Mononuclear cell (primary cell): ENCODE results near the gene BICDL2. TPM values are rescaled to one million over a fixed set of nuclear protein-coding genes. Genes with fewer than 3 reads are reported as not detected.

Source experiments
- H3K27me3 ChIP-seq: 2 replicates; pipeline ENCODE4 v1.6.0; 2011; ENCODE audit warnings: low read length, control low read depth; ENCODE audit not compliant: insufficient read depth
- H3K4me1 ChIP-seq: 2 replicates; pipeline ENCODE4 v1.5.1; 2011; ENCODE audit warnings: mild to moderate bottlenecking, low read length, control low read depth; ENCODE audit not compliant: insufficient read depth
- H3K4me3 ChIP-seq: 2 replicates; pipeline ENCODE4 v1.5.1; 2011; ENCODE audit warnings: mild to moderate bottlenecking, low read length, moderate library complexity
- H3K9me3 ChIP-seq: 2 replicates; pipeline ENCODE4 v1.5.1; 2011; ENCODE audit warnings: low read depth, mild to moderate bottlenecking, control low read depth, low read length
- total RNA-seq: library from RNA; depleted of rRNA; stranded (reverse); fragments of >200 nt; gene quantifications from one replicate; pipeline ENCODE4 v1.2.3, GENCODE V29; 2012

BICDL2 gene
- total RNA-seq, 1 donor, result 0.10 TPM

GRCh38 chr16:3044708-3045107, 8.0 kb upstream of the BICDL2 start:
- H3K4me1 ChIP-seq, result peaks cover 61% of the 10 kb centered on the region
- peaks cover 21% of the 10 kb centered on the region for H3K27me3 ChIP-seq
- no peak overlapping the region for H3K4me3 ChIP-seq
- no peaks in the 10 kb centered on the region for H3K9me3 ChIP-seq

- no peak overlapping the region for H3K4me3 ChIP-seq
- no peaks in the 10 kb centered on the region for H3K9me3 ChIP-seq
- peaks cover 38% of the 10 kb centered on the region for H3K4me1 ChIP-seq
- H3K27me3 ChIP-seq, result peaks cover 36% of the 10 kb centered on the region
Observed at GRCh38 chr16:3042376-3042775, 5.6 kb upstream of the BICDL2 start.

DNA sequence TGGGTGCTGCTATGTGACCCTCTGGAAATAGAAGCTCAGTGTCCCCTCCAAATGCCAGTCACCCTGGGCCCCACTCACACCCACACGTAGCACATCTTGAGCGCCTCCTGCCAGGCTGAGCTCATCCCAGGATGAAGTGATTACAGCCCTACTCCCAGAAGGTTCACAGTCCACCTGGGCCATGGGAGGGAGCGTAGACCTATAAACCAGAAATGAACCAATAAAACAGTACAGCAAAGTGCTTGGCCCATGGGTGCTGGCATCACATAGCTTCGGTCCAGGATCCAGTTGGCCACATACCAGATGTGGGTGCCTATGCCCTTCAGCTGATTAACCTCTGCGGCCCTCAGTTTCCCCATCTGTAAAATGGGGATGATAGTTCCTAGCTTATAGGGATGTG, 2.2 kb upstream of the BICDL2 start:
- H3K4me3 ChIP-seq, result no peak overlapping the region
- H3K9me3 ChIP-seq, result no peaks in the 10 kb centered on the region
- peaks cover 49% of the 10 kb centered on the region for H3K27me3 ChIP-seq
- H3K4me1 ChIP-seq, result peaks cover 17% of the 10 kb centered on the region

DNA sequence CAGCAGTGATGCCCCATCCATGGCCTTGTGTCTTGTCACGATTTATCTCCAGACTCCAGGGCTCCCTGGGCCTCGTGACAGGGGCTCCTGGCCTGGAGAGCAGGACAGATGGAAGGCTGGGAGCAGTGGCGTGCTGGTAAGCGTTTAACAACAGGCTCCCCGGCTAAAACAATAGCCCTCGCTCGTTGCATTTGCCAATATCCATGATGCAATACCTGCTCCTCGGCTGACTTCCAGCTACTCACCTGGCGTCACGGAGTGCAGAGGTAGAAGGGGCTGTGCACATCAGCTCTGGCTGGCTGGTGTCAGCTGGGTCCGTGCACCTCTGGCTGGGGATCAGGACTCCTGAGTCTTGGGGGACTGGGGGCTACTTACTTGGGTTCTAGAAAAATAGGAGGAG, 1.5 kb upstream of the BICDL2 start:
- peaks cover 49% of the 10 kb centered on the region for H3K27me3 ChIP-seq
- H3K4me3 ChIP-seq, result no peak overlapping the region
- H3K9me3 ChIP-seq, result no peaks in the 10 kb centered on the region
- H3K4me1 ChIP-seq, result peaks cover 15% of the 10 kb centered on the region

GRCh38 chr16:3035972-3036725, 595 bp downstream of the BICDL2 start:
- H3K4me1 ChIP-seq, result peaks cover 10% of the 10 kb centered on the region
- no peak overlapping the region for H3K4me3 ChIP-seq
- H3K27me3 ChIP-seq, result peaks cover 64% of the 10 kb centered on the region
- no peaks in the 10 kb centered on the region for H3K9me3 ChIP-seq

- Histone ChIP-seq H3K9me3 (no peaks in the 10 kb centered on the region), H3K27me3 (peaks cover 72% of the 10 kb centered on the region), H3K4me3 (no peak overlapping the region), H3K4me1 (peaks cover 10% of the 10 kb centered on the region)
Observed at GRCh38 chr16:3035289-3035971, 1.3 kb downstream of the BICDL2 start.

GRCh38 chr16:3032624-3033023, 4.1 kb downstream of the BICDL2 start:
- peaks cover 34% of the 10 kb centered on the region for H3K4me1 ChIP-seq
- H3K27me3 ChIP-seq, result peaks cover 77% of the 10 kb centered on the region
- no peaks in the 10 kb centered on the region for H3K9me3 ChIP-seq
- H3K4me3 ChIP-seq, result no peak overlapping the region

DNA sequence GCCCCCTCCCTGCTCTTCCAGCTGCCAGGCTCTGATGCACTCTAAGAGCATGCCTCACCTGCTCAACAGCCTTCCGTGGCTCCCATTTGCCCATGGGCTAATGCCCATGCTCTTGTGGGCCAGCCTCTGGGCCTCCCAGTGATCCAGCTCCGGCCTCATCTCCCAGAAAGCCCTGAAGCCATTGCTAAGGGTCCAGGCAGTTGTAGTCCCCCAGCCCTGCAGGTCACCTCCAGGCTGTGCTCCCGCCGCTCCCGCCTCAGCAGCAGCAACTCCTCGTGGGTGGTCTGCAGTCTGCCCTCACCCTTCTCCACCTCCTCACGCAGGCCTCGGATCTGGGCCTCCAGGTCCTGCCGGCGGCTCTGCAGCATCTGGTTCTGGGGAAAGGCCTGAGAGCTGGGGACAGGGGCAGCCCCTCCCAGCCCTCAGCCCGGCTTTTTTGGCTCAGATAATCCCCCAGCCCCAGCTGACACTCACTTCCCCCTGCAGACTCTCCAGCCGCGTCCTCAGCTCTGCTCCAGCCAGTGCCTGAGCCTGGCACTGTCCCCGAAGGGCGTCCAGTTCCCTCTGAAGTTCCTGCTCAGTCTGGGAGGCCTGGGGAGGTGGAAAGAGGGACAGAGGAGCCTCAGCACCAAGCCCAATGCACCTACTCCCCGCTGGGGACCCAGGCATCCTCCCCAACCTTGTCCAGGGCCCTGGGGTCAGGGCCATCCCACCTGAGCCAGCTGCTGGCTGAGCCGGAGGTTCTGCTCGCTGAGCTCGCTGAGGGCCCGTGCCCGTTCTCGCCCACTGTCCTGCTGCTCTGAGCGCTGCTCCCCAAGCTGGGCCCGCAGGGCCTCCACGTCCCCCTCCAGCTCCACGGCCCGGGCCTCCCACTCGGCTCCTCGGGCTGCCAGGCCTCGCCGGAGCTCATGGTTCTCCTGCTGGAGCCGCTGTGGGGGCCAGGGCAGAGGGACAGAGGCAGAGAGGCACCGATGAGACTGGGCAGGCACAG, 6.2 kb downstream of the BICDL2 start:
- H3K9me3 ChIP-seq, result no peaks in the 10 kb centered on the region
- no peak overlapping the region for H3K4me3 ChIP-seq
- peaks cover 59% of the 10 kb centered on the region for H3K27me3 ChIP-seq

GRCh38 chr16:3029491-3030221, 7.1 kb downstream of the BICDL2 start:
- H3K27me3 ChIP-seq, result peaks cover 53% of the 10 kb centered on the region
- peaks cover 37% of the 10 kb centered on the region for H3K4me1 ChIP-seq
- H3K9me3 ChIP-seq, result no peaks in the 10 kb centered on the region
- H3K4me3 ChIP-seq, result no peak overlapping the region

More for the DNA sequence above, 6.2 kb downstream of the BICDL2 start:
- peaks cover 29% of the 10 kb centered on the region for H3K4me1 ChIP-seq

- Histone ChIP-seq H3K4me1 (peaks cover 43% of the 10 kb centered on the region), H3K4me3 (no peak overlapping the region), H3K9me3 (no peaks in the 10 kb centered on the region), H3K27me3 (peaks cover 49% of the 10 kb centered on the region)
Observed at GRCh38 chr16:3028716-3029319, 7.9 kb downstream of the BICDL2 start.

GRCh38 chr16:3027983-3028715, 8.6 kb downstream of the BICDL2 start:
- Histone ChIP-seq H3K4me3 (no peak overlapping the region), H3K27me3 (peaks cover 42% of the 10 kb centered on the region), H3K9me3 (no peaks in the 10 kb centered on the region), H3K4me1 (peaks cover 50% of the 10 kb centered on the region)

DNA sequence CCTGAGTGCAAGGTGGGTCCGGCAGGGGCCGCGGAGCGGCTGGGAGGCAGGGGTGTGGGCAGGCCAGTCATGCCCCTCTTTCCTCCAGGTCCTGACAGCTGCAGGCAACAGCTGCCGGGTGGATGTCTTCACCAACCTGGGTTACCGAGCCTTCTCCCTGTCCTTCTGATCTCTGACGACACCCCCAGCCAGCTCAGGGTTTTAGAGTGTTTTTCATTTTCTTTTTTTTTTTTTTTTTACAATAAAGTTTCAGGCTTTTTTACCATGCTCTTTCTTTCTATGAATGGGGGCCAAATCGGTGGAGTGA, 9.3 kb downstream of the BICDL2 start:
- Histone ChIP-seq H3K4me3 (no peak overlapping the region), H3K27me3 (peaks cover 35% of the 10 kb centered on the region), H3K4me1 (peaks cover 57% of the 10 kb centered on the region), H3K9me3 (no peaks in the 10 kb centered on the region)

DNA sequence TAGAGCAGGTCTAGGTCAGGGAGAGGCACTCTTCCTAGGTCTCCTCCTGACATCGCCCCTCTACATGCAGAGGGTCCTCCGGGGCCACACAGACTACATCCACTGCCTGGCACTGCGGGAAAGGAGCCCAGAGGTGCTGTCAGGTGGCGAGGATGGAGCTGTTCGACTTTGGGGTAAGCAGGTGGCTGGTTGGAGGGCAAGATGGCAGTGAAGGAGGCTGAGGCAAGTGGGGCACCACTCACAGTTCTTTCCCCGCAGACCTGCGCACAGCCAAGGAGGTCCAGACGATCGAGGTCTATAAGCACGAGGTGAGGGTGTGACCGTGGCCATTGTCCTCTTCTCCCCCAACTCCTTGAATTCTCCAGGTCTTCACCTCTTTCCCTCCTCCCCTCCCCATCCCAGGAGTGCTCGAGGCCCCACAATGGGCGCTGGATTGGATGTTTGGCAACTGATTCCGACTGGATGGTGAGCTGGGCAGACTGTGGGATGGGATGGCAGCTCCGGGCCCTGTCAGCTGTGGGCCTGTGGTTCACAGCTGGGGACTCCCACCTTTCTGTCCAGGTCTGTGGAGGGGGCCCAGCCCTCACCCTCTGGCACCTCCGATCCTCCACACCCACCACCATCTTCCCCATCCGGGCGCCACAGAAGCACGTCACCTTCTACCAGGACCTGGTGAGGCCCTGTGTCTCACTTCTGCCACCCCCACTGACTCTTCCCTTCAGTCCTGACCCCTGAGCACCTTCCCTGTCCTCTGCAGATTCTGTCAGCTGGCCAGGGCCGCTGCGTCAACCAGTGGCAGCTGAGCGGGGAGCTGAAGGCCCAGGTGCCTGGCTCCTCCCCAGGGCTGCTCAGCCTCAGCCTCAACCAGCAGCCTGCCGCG, 9.9 kb downstream of the BICDL2 start:
- no peak overlapping the region for H3K4me3 ChIP-seq
- H3K27me3 ChIP-seq, result peaks cover 30% of the 10 kb centered on the region
- H3K4me1 ChIP-seq, result peaks cover 58% of the 10 kb centered on the region
- no peaks in the 10 kb centered on the region for H3K9me3 ChIP-seq
